Ishikawa (cell line): Measurements from ENCODE around the gene BTBD7.

Experiments
- CEBPB ChIP-seq: IDR thresholded peaks from 2 replicates; pipeline ENCODE4 v1.6.1; 2012
- EGR1 ChIP-seq: IDR thresholded peaks from 2 replicates; pipeline ENCODE4 v1.6.1; 2012
- EP300 ChIP-seq: IDR thresholded peaks from 2 replicates; pipeline ENCODE4 v1.6.1; 2012; ENCODE audit warnings: borderline replicate concordance
- FOXM1 ChIP-seq: IDR thresholded peaks from 2 replicates; pipeline ENCODE4 v1.6.1; 2012; ENCODE audit warnings: low read depth, borderline replicate concordance
- RAD21 ChIP-seq: IDR thresholded peaks from 2 replicates; pipeline ENCODE4 v1.6.1; 2012; ENCODE audit warnings: low read depth
- TAF1 ChIP-seq: IDR thresholded peaks from 2 replicates; pipeline ENCODE4 v1.6.1; 2012; ENCODE audit warnings: low read depth, mild to moderate bottlenecking
- YY1 ChIP-seq: IDR thresholded peaks from 2 replicates; pipeline ENCODE4 v1.6.1; 2012; ENCODE audit warnings: low read depth
- ZBTB7A ChIP-seq: IDR thresholded peaks from 2 replicates; pipeline ENCODE4 v1.6.1; 2012; ENCODE audit warnings: low read depth
- TF ChIP-seq, protein P1 (sequence below): IDR thresholded peaks from 2 replicates; pipeline ENCODE4 v1.6.1; 2012
- TF ChIP-seq, protein P2 (sequence below): IDR thresholded peaks from 2 replicates; pipeline ENCODE4 v1.6.1; 2012
- TF ChIP-seq, protein P3 (sequence below): IDR thresholded peaks from 2 replicates; pipeline ENCODE4 v1.6.1; 2012; ENCODE audit warnings: low read depth, mild to moderate bottlenecking

GRCh38 chr14:93228550-93228949 lies 104.3 kb downstream of the BTBD7 start:
- TF ChIP-seq EP300 (no peak), RAD21 (no peak), EGR1 (no peak), TAF1 (no peak), FOXM1 (no peak), CEBPB (no peak), ZBTB7A (no peak), YY1 (no peak)
- TF ChIP-seq, protein P1, sequence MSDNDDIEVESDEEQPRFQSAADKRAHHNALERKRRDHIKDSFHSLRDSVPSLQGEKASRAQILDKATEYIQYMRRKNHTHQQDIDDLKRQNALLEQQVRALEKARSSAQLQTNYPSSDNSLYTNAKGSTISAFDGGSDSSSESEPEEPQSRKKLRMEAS, result no peak
- TF ChIP-seq, protein P2, sequence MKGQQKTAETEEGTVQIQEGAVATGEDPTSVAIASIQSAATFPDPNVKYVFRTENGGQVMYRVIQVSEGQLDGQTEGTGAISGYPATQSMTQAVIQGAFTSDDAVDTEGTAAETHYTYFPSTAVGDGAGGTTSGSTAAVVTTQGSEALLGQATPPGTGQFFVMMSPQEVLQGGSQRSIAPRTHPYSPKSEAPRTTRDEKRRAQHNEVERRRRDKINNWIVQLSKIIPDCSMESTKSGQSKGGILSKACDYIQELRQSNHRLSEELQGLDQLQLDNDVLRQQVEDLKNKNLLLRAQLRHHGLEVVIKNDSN, result no peak
- TF ChIP-seq, protein P3, sequence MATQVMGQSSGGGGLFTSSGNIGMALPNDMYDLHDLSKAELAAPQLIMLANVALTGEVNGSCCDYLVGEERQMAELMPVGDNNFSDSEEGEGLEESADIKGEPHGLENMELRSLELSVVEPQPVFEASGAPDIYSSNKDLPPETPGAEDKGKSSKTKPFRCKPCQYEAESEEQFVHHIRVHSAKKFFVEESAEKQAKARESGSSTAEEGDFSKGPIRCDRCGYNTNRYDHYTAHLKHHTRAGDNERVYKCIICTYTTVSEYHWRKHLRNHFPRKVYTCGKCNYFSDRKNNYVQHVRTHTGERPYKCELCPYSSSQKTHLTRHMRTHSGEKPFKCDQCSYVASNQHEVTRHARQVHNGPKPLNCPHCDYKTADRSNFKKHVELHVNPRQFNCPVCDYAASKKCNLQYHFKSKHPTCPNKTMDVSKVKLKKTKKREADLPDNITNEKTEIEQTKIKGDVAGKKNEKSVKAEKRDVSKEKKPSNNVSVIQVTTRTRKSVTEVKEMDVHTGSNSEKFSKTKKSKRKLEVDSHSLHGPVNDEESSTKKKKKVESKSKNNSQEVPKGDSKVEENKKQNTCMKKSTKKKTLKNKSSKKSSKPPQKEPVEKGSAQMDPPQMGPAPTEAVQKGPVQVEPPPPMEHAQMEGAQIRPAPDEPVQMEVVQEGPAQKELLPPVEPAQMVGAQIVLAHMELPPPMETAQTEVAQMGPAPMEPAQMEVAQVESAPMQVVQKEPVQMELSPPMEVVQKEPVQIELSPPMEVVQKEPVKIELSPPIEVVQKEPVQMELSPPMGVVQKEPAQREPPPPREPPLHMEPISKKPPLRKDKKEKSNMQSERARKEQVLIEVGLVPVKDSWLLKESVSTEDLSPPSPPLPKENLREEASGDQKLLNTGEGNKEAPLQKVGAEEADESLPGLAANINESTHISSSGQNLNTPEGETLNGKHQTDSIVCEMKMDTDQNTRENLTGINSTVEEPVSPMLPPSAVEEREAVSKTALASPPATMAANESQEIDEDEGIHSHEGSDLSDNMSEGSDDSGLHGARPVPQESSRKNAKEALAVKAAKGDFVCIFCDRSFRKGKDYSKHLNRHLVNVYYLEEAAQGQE, result no peak
